Right atrium auricular region (tissue), 2 donors: ENCODE data around the gene NF1. TPM values are rescaled to one million over a fixed set of nuclear protein-coding genes. Genes with fewer than 3 reads are reported as not detected.
"Not testable (repeated sequence)": the region's sequence is repeated elsewhere in the genome, so short reads cannot be mapped to it uniquely, and the experiment has no call there.

Experiments used
- DNase-seq: peaks from one replicate; pipeline ENCODE4 v3.0.0-alpha.2; 2019; ENCODE audit warnings: low spot score
- H3K27ac ChIP-seq, 2 donors: fragments of 200-600 bp; sonication (generic); 1 replicate in 1 of 2; 2 replicates in 1 of 2; pipeline ENCODE4 v1.5.1; 2016 to 2019
- H3K27me3 ChIP-seq, 2 donors: fragments of 200-600 bp; sonication (generic); one replicate each; pipeline versions ENCODE4 v1.5.1 to v1.6.0; 2017 to 2019
- H3K36me3 ChIP-seq: fragments of 200-600 bp; sonication (generic); one replicate; pipeline ENCODE4 v1.5.1; 2016
- H3K4me1 ChIP-seq, 2 donors: fragments of 200-600 bp; sonication (generic); one replicate each; pipeline versions ENCODE4 v1.5.1 to v1.6.0; 2017 to 2019
- H3K4me3 ChIP-seq, 2 donors: fragments of 200-600 bp; sonication (generic); 1 replicate in 1 of 2; 2 replicates in 1 of 2; pipeline ENCODE4 v1.5.1; 2017 to 2019; ENCODE audit warnings: mild to moderate bottlenecking in 1 of 2, moderate library complexity in 1 of 2
- H3K9me3 ChIP-seq, 2 donors: fragments of 200-600 bp; sonication (generic); one replicate each; pipeline ENCODE4 v1.5.1; 2019
- CTCF ChIP-seq, 2 donors: fragments of 200-600 bp; sonication (generic); IDR thresholded peaks; one replicate each; pipeline ENCODE4 v1.5.1; 2019; ENCODE audit warnings: antibody characterized with exemption in 2 of 2
- total RNA-seq, 2 donors: library from RNA; depleted of rRNA; stranded (reverse); fragments of >200 nt; gene quantifications; one replicate each; pipeline ENCODE4 v1.1.0, GENCODE V29; 2016

The NF1 gene
- total RNA-seq, 2 donors from 2014 or later = 47.5 to 51.4 TPM

- Histone ChIP-seq H3K4me1 (peaks cover 0 to 5% of the 10 kb centered on the region in 2 donors), H3K4me3 (no peak overlapping the region), H3K27me3 (no peaks in the 10 kb centered on the region), H3K36me3 (no peaks in the 10 kb centered on the region), H3K9me3 (no peaks in the 10 kb centered on the region), H3K27ac (no peak overlapping the region)
- no peak for TF ChIP-seq CTCF (IDR thresholded peaks at IDR 0.05)
- no peak for DNase-seq
These were observed 17.4 kb downstream of the NF1 start for GRCh38 chr17:31112001-31112661.

- H3K4me3 ChIP-seq, H3K27me3 ChIP-seq, H3K4me1 ChIP-seq, H3K27ac ChIP-seq, DNase-seq, H3K36me3 ChIP-seq, H3K9me3 ChIP-seq: not testable (repeated sequence)
These were observed 18.6 kb downstream of the NF1 start for GRCh38 chr17:31113368-31113767.

GRCh38 chr17:31113939-31114338 is 19.2 kb downstream of the NF1 start:
- no peak overlapping the region for H3K27ac ChIP-seq
- no peak overlapping the region for H3K4me3 ChIP-seq
- DNase-seq = no peak
- no peaks in the 10 kb centered on the region for H3K36me3 ChIP-seq
- H3K4me1 ChIP-seq = peaks cover 0 to 5% of the 10 kb centered on the region in 2 donors
- H3K9me3 ChIP-seq = no peaks in the 10 kb centered on the region
- H3K27me3 ChIP-seq = no peaks in the 10 kb centered on the region
- no peak for TF ChIP-seq CTCF (IDR thresholded peaks at IDR 0.05)

- DNase-seq = no peak
- Histone ChIP-seq H3K27me3 (no peaks in the 10 kb centered on the region), H3K4me1 (no peaks in the 10 kb centered on the region), H3K27ac (no peak overlapping the region), H3K4me3 (no peak overlapping the region), H3K36me3 (no peaks in the 10 kb centered on the region), H3K9me3 (no peaks in the 10 kb centered on the region)
- no peak for TF ChIP-seq CTCF (IDR thresholded peaks at IDR 0.05)
These were observed 20.3 kb downstream of the NF1 start for GRCh38 chr17:31114956-31115555.

GRCh38 chr17:31116167-31116566 is 21.4 kb downstream of the NF1 start:
- H3K36me3 ChIP-seq = no peaks in the 10 kb centered on the region
- DNase-seq = no peak
- no peak overlapping the region for H3K27ac ChIP-seq
- no peaks in the 10 kb centered on the region for H3K4me1 ChIP-seq
- H3K9me3 ChIP-seq = no peaks in the 10 kb centered on the region
- H3K4me3 ChIP-seq = no peak overlapping the region
- H3K27me3 ChIP-seq = no peaks in the 10 kb centered on the region
- TF ChIP-seq CTCF (IDR thresholded peaks at IDR 0.05) = no peak

GRCh38 chr17:31122746-31123145 is 28.0 kb downstream of the NF1 start:
- H3K4me3 ChIP-seq = no peak overlapping the region
- no peak overlapping the region for H3K27ac ChIP-seq
- no peaks in the 10 kb centered on the region for H3K9me3 ChIP-seq
- H3K27me3 ChIP-seq = no peaks in the 10 kb centered on the region
- H3K4me1 ChIP-seq = no peaks in the 10 kb centered on the region
- DNase-seq = no peak
- TF ChIP-seq CTCF (IDR thresholded peaks at IDR 0.05) = no peak
- no peaks in the 10 kb centered on the region for H3K36me3 ChIP-seq
